ENCODE measurements around the gene CBARP. TPM values are rescaled to one million over a fixed set of nuclear protein-coding genes. Genes with fewer than 3 reads are reported as not detected.

CBARP gene
- total and polyA plus RNA-seq, 2 of the 13 experiments (the other 11 are each of a cell fraction or from before 2014, with no cell fraction given) = 1.2 to 1.4 TPM

DNA sequence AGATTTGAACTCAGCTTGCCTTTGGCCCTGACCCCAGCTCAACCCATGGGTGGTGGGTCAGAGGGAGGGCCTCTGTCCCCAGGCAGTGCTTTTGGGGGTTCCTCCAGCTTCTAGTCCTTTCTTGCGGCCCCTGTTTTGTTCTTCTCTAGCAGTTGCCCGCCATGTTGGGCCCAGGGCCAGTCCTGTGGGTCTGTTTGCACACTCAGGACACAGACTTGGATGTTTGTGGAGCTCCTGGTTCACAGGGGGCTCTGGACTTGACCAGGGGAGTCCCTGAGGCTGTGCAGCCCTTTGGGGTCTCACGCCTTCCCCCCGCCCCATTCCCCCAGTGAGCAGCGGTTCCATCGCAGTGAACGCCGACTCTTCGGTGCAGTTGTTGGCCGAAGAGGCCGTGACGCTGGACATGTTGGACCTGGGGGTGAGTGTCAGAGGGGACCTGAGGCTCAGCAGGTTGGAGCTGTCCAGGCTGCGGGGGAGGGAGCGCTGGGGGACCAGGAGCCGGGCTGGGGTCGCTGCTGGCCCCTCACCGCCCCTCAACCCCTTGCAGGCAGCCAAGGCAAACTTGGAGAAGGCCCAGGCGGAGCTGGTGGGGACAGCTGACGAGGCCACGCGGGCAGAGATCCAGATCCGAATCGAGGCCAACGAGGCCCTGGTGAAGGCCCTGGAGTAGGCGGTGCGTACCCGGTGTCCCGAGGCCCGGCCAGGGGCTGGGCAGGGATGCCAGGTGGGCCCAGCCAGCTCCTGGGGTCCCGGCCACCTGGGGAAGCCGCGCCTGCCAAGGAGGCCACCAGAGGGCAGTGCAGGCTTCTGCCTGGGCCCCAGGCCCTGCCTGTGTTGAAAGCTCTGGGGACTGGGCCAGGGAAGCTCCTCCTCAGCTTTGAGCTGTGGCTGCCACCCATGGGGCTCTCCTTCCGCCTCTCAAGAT lies 6.2 kb upstream of the CBARP start (continued):
- TF ChIP-seq, protein P1, sequence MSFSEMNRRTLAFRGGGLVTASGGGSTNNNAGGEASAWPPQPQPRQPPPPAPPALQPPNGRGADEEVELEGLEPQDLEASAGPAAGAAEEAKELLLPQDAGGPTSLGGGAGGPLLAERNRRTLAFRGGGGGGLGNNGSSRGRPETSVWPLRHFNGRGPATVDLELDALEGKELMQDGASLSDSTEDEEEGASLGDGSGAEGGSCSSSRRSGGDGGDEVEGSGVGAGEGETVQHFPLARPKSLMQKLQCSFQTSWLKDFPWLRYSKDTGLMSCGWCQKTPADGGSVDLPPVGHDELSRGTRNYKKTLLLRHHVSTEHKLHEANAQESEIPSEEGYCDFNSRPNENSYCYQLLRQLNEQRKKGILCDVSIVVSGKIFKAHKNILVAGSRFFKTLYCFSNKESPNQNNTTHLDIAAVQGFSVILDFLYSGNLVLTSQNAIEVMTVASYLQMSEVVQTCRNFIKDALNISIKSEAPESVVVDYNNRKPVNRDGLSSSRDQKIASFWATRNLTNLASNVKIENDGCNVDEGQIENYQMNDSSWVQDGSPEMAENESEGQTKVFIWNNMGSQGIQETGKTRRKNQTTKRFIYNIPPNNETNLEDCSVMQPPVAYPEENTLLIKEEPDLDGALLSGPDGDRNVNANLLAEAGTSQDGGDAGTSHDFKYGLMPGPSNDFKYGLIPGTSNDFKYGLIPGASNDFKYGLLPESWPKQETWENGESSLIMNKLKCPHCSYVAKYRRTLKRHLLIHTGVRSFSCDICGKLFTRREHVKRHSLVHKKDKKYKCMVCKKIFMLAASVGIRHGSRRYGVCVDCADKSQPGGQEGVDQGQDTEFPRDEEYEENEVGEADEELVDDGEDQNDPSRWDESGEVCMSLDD (CRISPR knock-in tag; IDR thresholded peaks at IDR 0.05; ENCODE audit: borderline replicate concordance) = no peak
- TF ChIP-seq ZKSCAN8 (CRISPR knock-in tag; IDR thresholded peaks at IDR 0.05; ENCODE audit: borderline replicate concordance) (peak; percentile 2; the same call in 1 of the 2 replicates), ZNF878 (CRISPR knock-in tag; IDR thresholded peaks at IDR 0.05) (no peak), NCOR1 (IDR thresholded peaks at IDR 0.05; ENCODE audit: borderline replicate concordance, low read length) (no peak), FOXA1 (IDR thresholded peaks at IDR 0.05) (no peak), FOXA1 (CRISPR knock-in tag; IDR thresholded peaks at IDR 0.05) (no peak), POLR2AphosphoS2 (IDR thresholded peaks at IDR 0.05; ENCODE audit: low read depth, low read length) (no peak), ZSCAN31 (CRISPR knock-in tag; IDR thresholded peaks at IDR 0.05; ENCODE audit: low read depth) (0 out of 2 replicates have a peak, but pooled peaks have one; percentile 7), ZSCAN9 (CRISPR knock-in tag; IDR thresholded peaks at IDR 0.05; ENCODE audit: borderline replicate concordance) (no peak), SP1 (IDR thresholded peaks at IDR 0.05) (no peak), SP1 (CRISPR knock-in tag; IDR thresholded peaks at IDR 0.05) (no peak), MAFG (CRISPR knock-in tag; IDR thresholded peaks at IDR 0.05) (no peak), ARNT (IDR thresholded peaks at IDR 0.05) (no peak), ZNF563 (CRISPR knock-in tag; IDR thresholded peaks at IDR 0.05) (0 out of 2 replicates have a peak, but pooled peaks have one; percentile 49), SP5 (CRISPR knock-in tag; IDR thresholded peaks at IDR 0.05; ENCODE audit: borderline replicate concordance, low read depth) (no peak), RNF2 (conservative IDR thresholded peaks at IDR 0.05; ENCODE audit: low read depth) (no peak), GATAD1 (CRISPR knock-in tag; IDR thresholded peaks at IDR 0.05) (no peak)
- TF ChIP-seq, protein P2, sequence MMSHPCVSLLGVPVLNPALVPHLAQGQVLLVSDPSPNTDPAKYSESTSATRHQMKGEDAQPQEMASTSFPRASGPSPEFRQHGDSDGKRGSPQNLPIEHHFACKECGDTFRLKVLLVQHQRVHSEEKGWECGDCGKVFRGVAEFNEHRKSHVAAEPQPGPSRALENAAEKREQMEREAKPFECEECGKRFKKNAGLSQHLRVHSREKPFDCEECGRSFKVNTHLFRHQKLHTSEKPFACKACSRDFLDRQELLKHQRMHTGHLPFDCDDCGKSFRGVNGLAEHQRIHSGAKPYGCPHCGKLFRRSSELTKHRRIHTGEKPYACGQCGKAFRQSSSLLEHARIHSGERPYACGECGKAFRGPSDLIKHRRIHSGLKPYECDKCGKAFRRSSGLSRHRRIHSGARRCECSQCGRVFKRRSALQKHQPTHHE (CRISPR knock-in tag; IDR thresholded peaks at IDR 0.05; ENCODE audit: borderline replicate concordance) = no peak
- TF ChIP-seq, protein P3, sequence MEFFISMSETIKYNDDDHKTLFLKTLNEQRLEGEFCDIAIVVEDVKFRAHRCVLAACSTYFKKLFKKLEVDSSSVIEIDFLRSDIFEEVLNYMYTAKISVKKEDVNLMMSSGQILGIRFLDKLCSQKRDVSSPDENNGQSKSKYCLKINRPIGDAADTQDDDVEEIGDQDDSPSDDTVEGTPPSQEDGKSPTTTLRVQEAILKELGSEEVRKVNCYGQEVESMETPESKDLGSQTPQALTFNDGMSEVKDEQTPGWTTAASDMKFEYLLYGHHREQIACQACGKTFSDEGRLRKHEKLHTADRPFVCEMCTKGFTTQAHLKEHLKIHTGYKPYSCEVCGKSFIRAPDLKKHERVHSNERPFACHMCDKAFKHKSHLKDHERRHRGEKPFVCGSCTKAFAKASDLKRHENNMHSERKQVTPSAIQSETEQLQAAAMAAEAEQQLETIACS (CRISPR knock-in tag; IDR thresholded peaks at IDR 0.05) = no peak
- TF ChIP-seq, protein P4, sequence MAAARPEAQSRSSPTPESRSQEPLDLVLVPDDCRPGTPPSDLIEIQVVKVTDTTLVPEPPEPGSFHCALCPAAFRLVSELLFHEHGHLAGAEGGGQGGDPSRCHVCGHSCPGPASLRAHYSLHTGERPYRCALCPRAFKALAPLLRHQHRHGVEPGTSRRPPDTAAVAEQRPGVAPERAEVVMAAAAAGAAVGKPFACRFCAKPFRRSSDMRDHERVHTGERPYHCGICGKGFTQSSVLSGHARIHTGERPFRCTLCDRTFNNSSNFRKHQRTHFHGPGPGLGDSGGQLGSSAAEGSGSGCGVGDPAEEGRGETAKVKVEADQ (CRISPR knock-in tag; IDR thresholded peaks at IDR 0.05; ENCODE audit: borderline replicate concordance) = no peak
- TF ChIP-seq, protein P5, sequence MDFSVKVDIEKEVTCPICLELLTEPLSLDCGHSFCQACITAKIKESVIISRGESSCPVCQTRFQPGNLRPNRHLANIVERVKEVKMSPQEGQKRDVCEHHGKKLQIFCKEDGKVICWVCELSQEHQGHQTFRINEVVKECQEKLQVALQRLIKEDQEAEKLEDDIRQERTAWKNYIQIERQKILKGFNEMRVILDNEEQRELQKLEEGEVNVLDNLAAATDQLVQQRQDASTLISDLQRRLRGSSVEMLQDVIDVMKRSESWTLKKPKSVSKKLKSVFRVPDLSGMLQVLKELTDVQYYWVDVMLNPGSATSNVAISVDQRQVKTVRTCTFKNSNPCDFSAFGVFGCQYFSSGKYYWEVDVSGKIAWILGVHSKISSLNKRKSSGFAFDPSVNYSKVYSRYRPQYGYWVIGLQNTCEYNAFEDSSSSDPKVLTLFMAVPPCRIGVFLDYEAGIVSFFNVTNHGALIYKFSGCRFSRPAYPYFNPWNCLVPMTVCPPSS (IDR thresholded peaks at IDR 0.05) = no peak
- TF ChIP-seq, protein P6, sequence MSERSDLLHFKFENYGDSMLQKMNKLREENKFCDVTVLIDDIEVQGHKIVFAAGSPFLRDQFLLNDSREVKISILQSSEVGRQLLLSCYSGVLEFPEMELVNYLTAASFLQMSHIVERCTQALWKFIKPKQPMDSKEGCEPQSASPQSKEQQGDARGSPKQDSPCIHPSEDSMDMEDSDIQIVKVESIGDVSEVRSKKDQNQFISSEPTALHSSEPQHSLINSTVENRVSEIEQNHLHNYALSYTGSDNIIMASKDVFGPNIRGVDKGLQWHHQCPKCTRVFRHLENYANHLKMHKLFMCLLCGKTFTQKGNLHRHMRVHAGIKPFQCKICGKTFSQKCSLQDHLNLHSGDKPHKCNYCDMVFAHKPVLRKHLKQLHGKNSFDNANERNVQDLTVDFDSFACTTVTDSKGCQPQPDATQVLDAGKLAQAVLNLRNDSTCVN (CRISPR knock-in tag; IDR thresholded peaks at IDR 0.05; ENCODE audit: borderline replicate concordance) = no peak
